Mammary epithelial cell (primary cell): ENCODE data around the gene TFIP11.

Experiments
- CTCF ChIP-seq, 2 donors: IDR thresholded peaks in 1 of 2; conservative IDR thresholded peaks in 1 of 2; 2 replicates each; pipeline ENCODE4 v1.5.1; 2011 to 2012; ENCODE audit warnings: inconsistent platforms in 2 of 2, low read length in 2 of 2, mild to moderate bottlenecking in 2 of 2, control low read depth in 1 of 2, low read depth in 1 of 2; ENCODE audit not compliant: insufficient read depth in 1 of 2; ENCODE audit errors: extremely low read depth in 1 of 2
- EZH2 ChIP-seq: IDR thresholded peaks from 2 replicates; pipeline ENCODE4 v1.6.1; 2012; ENCODE audit warnings: low read length, inconsistent platforms, borderline replicate concordance

- no peak for TF ChIP-seq EZH2
- peak; percentile 70 to 80 for TF ChIP-seq CTCF (conservative IDR thresholded peaks at IDR 0.05 in 1 of 2, IDR thresholded peaks at IDR 0.05 in 1 of 2; ENCODE audit: extremely low read depth in 1 of 2, insufficient read depth in 1 of 2, low read depth in 1 of 2, low read length in 2 of 2)
Observed at GRCh38 chr22:26461188-26461810, 51.0 kb downstream of the TFIP11 start.
